ENCODE measurements around the gene ORMDL2. TPM values are rescaled to one million over a fixed set of nuclear protein-coding genes. Genes with fewer than 3 reads are reported as not detected.

ORMDL2 gene
- total and polyA plus RNA-seq, 2 donors (not counting 3 experiments of a cell fraction or from before 2014, with no cell fraction given), result 55.0 to 70.4 TPM

GRCh38 chr12:55820679-55821078 lies 2.8 kb downstream of the ORMDL2 start:
- H3K4me2 ChIP-seq (ENCODE audit: insufficient read depth, low read length), result no peak overlapping the region
- peaks cover 14 to 21% of the 10 kb centered on the region in 2 experiments for H3K36me3 ChIP-seq (ENCODE audit: control insufficient read depth in 2 of 2, extremely low read depth in 1 of 2, insufficient read depth in 2 of 2, low read length in 2 of 2)
- TF ChIP-seq CTCF (IDR thresholded peaks at IDR 0.05; ENCODE audit: extremely low read depth in 1 of 2, insufficient read depth in 1 of 2, low read depth in 1 of 2, low read length in 2 of 2) (peak; percentile 15 to 16), POLR2A (IDR thresholded peaks at IDR 0.05; ENCODE audit: low read depth, low read length) (no peak), MYC (IDR thresholded peaks at IDR 0.05; ENCODE audit: low read depth, low read length) (no peak)
- H3K4me3 ChIP-seq (replicated peaks in 1 of 3; ENCODE audit: insufficient read depth in 1 of 3, low read depth in 1 of 3, low read length in 3 of 3), result no peak overlapping the region
- no peaks in the 10 kb centered on the region for H3K9me3 ChIP-seq (replicated peaks; ENCODE audit: control insufficient read depth, insufficient read depth, low read length)
- H3K27me3 ChIP-seq (ENCODE audit: control insufficient read depth in 2 of 2, insufficient read depth in 2 of 2, low read length in 2 of 2), result no peaks in the 10 kb centered on the region
- intact Hi-C loops (cut with micrococcal nuclease) (loop anchor here (1.0 kb wide), 1 partner anchor 120 kb away; no protein-coding TSS in a partner anchor), dilution Hi-C loops (cut with MboI; ENCODE audit: extremely low pct_ligation_motif_present, low sequenced_read_pairs) (no loop called here)
- H3K9me1 ChIP-seq (replicated peaks; ENCODE audit: control insufficient read depth, extremely low read depth, insufficient read depth, low read length), result no peaks in the 10 kb centered on the region
- no TSS peak for BruUV-seq (replicated peaks)
- POLR2A ChIA-PET, result interaction anchor here (1.9 kb wide), 1 partner anchor 9 kb away, joined by 5 read pairs; the partner anchor contains the start of gene DNAJC14
- no peak overlapping the region for H3K27ac ChIP-seq (ENCODE audit: insufficient read depth, low read depth, low read length)
- CTCF ChIA-PET, result interaction anchor here (1.0 to 5.8 kb wide), 4 partner anchors 9 to 119 kb away, joined by 4 to 38 read pairs (median 18); partner anchors contain the start of genes DGKA and DNAJC14
- H3K79me2 ChIP-seq (ENCODE audit: control insufficient read depth, insufficient read depth, low read length), result peaks cover 40% of the 10 kb centered on the region
- peaks cover 15% of the 10 kb centered on the region for H3K4me1 ChIP-seq (ENCODE audit: control insufficient read depth, extremely low read depth, insufficient read depth, low read length)
- H2AFZ ChIP-seq (ENCODE audit: low read depth, low read length), result no peak overlapping the region
- H3K9ac ChIP-seq (replicated peaks; ENCODE audit: extremely low read depth, insufficient read depth, low read length), result no peak overlapping the region
- DNase-seq (ENCODE audit: low read depth, low spot score) (no peak), FAIRE-seq (no peak)
- no peaks in the 10 kb centered on the region for H4K20me1 ChIP-seq (replicated peaks; ENCODE audit: control insufficient read depth, extremely low read depth, insufficient read depth, low read length)

- no peak overlapping the region for H3K27ac ChIP-seq (ENCODE audit: insufficient read depth, low read depth, low read length)
Observed at GRCh38 chr12:55822228-55822627, 4.4 kb downstream of the ORMDL2 start.

More at GRCh38 chr12:55822228-55822627, 4.4 kb downstream of the ORMDL2 start:
- Histone ChIP-seq H4K20me1 (replicated peaks; ENCODE audit: control insufficient read depth, extremely low read depth, insufficient read depth, low read length) (no peaks in the 10 kb centered on the region), H3K9me3 (replicated peaks; ENCODE audit: control insufficient read depth, insufficient read depth, low read length) (no peaks in the 10 kb centered on the region), H3K4me1 (ENCODE audit: control insufficient read depth, extremely low read depth, insufficient read depth, low read length) (peaks cover 13% of the 10 kb centered on the region), H3K36me3 (ENCODE audit: control insufficient read depth in 2 of 2, extremely low read depth in 1 of 2, insufficient read depth in 2 of 2, low read length in 2 of 2) (peaks cover 14 to 21% of the 10 kb centered on the region in 2 experiments), H3K9me1 (replicated peaks; ENCODE audit: control insufficient read depth, extremely low read depth, insufficient read depth, low read length) (no peaks in the 10 kb centered on the region), H3K27me3 (ENCODE audit: control insufficient read depth in 2 of 2, insufficient read depth in 2 of 2, low read length in 2 of 2) (no peaks in the 10 kb centered on the region), H3K4me2 (ENCODE audit: insufficient read depth, low read length) (no peak overlapping the region), H3K9ac (replicated peaks; ENCODE audit: extremely low read depth, insufficient read depth, low read length) (no peak overlapping the region), H3K79me2 (ENCODE audit: control insufficient read depth, insufficient read depth, low read length) (peaks cover 35% of the 10 kb centered on the region), H3K4me3 (replicated peaks in 1 of 3; ENCODE audit: insufficient read depth in 1 of 3, low read depth in 1 of 3, low read length in 3 of 3) (no peak overlapping the region), H2AFZ (ENCODE audit: low read depth, low read length) (no peak overlapping the region)
- BruUV-seq (replicated peaks), result no TSS peak
- FAIRE-seq, result no peak
- DNase-seq (ENCODE audit: low read depth, low spot score), result no peak
- ChIA-PET POLR2A (no interaction called here), CTCF (no interaction called here)
- intact Hi-C loops (cut with micrococcal nuclease) (no loop called here), dilution Hi-C loops (cut with MboI; ENCODE audit: extremely low pct_ligation_motif_present, low sequenced_read_pairs) (no loop called here)
- TF ChIP-seq CTCF (IDR thresholded peaks at IDR 0.05; ENCODE audit: extremely low read depth in 1 of 2, insufficient read depth in 1 of 2, low read depth in 1 of 2, low read length in 2 of 2) (no peak), FOS (IDR thresholded peaks at IDR 0.05; ENCODE audit: borderline replicate concordance, insufficient read depth, low read length) (no peak), POLR2A (IDR thresholded peaks at IDR 0.05; ENCODE audit: low read depth, low read length) (no peak), MYC (IDR thresholded peaks at IDR 0.05; ENCODE audit: low read depth, low read length) (no peak), EZH2 (IDR thresholded peaks at IDR 0.05; ENCODE audit: borderline replicate concordance, low read depth, low read length, severe bottlenecking) (no peak), GATA2 (IDR thresholded peaks at IDR 0.05; ENCODE audit: insufficient read depth, insufficient read length, low read depth, low read length) (no peak), POLR2AphosphoS5 (IDR thresholded peaks at IDR 0.05; ENCODE audit: insufficient read depth, low read depth, low read length) (no peak), MAX (IDR thresholded peaks at IDR 0.05; ENCODE audit: insufficient read depth, insufficient read length) (no peak), JUN (IDR thresholded peaks at IDR 0.05; ENCODE audit: borderline replicate concordance, insufficient read depth, insufficient read length, low read depth) (no peak)
